GM13976 (cell line): ENCODE measurements around the gene TECTA.
"Not testable (repeated sequence)": the region's sequence is repeated elsewhere in the genome, so short reads cannot be mapped to it uniquely, and the experiment has no call there.

Experiments used
- DNase-seq: peaks from one replicate; pipeline ENCODE4 v3.0.0; 2012; ENCODE audit warnings: low spot score
- in situ Hi-C: fragments of 300-500 bp; cut with MboI; formaldehyde crosslinking; loops from one replicate; pipeline ENCODE4 v1.12.0; 2022; ENCODE audit warnings: low sequenced_read_pairs, mixed read lengths, inconsistent platforms; ENCODE audit not compliant: unreplicated experiment
- TF ChIP-seq, protein P1 (sequence below): IDR thresholded peaks from 2 replicates; pipeline ENCODE4 v1.5.1; 2012; ENCODE audit warnings: borderline replicate concordance, mild to moderate bottlenecking; ENCODE audit not compliant: insufficient read depth; ENCODE audit errors: extremely low read depth, missing control alignments, control extremely low read depth

TECTA gene

DNA sequence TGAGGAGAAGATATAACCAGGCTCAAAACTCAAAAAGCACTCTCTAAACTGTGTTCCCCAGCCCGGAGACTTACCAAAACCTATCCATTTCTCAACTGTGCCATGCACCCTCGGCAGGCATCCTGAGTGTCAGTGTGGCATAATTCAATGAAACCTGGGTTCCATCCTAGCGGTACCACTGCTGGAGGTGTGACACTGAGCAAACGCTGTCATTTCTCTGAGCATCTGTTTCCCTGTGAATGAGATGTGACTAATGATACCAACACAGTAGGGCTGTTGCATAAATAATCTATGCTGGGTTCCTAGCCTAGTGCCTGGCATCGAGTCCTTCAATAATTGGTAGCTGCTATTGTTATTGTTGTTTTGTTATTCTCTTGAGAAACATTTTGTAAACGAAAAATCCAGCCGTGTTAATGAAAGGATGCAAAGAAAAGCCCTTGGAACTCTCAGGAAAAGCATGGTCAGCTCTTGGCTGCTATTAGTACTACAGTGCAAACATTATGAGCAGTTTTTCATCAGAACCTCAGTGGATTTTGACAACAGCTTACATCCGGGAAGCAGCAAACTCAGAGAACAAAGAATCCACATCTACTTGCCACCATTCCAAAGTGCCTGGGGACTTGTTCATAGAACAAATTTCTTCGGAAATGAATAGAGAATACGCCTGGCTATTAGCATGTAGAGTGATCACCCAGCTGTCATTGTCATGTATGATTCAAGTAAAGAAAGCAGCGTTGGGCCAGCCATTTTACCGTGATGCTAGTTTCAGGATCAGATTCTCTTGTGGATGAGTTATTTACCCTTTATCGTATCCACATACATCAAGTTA lies 53.7 kb downstream of the TECTA start:
- TF ChIP-seq, protein P1, sequence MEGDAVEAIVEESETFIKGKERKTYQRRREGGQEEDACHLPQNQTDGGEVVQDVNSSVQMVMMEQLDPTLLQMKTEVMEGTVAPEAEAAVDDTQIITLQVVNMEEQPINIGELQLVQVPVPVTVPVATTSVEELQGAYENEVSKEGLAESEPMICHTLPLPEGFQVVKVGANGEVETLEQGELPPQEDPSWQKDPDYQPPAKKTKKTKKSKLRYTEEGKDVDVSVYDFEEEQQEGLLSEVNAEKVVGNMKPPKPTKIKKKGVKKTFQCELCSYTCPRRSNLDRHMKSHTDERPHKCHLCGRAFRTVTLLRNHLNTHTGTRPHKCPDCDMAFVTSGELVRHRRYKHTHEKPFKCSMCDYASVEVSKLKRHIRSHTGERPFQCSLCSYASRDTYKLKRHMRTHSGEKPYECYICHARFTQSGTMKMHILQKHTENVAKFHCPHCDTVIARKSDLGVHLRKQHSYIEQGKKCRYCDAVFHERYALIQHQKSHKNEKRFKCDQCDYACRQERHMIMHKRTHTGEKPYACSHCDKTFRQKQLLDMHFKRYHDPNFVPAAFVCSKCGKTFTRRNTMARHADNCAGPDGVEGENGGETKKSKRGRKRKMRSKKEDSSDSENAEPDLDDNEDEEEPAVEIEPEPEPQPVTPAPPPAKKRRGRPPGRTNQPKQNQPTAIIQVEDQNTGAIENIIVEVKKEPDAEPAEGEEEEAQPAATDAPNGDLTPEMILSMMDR: no peak
- in situ Hi-C loops: no loop called here
- DNase-seq: no peak

DNA sequence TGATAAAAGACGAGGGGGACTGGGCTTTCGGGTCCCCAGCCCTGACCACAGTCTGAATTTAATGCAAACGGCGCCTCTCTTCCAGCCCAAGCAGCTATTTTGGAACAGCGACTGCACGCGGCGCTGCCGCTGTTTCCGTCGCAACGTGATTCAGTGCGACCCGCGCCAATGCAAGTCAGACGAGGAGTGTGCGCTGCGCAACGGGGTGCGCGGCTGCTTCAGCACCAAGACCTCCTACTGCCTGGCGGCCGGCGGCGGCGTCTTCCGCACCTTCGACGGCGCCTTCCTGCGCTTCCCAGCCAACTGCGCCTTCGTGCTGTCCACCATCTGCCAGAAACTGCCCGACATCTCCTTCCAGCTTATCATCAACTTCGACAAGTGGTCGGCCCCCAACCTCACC lies 56.7 kb downstream of the TECTA start:
- in situ Hi-C loops: no loop called here
- DNase-seq: no peak
- TF ChIP-seq, protein P1: no peak

DNA sequence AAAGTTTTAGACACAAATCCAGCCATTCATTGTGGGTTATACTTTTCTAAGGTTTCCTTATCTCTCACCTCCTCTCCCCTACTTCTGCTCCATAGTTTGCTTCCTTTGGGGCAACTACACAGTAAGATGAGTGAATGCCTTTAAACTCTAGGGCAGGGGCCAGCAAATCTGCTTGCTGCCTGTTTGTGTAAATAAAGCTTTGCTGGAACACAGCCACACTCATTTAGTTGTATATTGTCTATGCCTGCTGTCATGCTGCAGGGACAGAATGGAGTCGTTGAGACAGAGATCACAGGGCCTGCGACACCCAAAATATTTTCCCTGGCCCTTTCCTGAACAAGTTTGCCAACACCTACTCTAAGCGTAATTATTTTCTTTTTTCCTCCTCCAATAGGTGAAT lies 58.7 kb downstream of the TECTA start:
- no peak for DNase-seq
- TF ChIP-seq, protein P1: no peak
- in situ Hi-C loops: no loop called here

DNA sequence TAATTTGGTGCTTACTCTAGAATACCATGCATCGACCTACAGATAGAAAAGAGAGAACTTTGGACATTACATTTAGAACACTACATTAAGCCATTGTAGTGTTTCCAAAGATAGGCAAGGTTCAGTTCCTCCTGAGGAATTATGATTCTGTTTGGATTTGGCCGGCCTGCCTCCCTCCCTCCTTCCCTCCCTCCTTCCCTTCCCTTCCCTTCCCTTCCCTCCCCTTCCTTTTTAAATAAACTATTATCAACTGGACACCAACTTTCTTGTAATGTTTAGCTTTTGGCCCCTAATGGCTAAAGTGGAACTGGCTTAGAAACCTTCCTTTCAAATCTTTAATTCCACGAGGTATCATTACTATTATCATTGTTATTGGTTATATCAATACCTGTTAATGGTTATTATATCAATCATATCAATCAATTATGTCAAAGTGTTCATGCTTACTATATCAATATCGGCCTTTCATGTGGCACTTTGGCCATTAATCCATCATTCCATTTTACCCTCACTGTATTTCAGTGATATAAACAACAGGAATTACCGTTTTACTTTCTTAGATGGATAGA lies 60.4 kb downstream of the TECTA start:
- in situ Hi-C loops: no loop called here
- DNase-seq: no peak
- TF ChIP-seq, protein P1: no peak

DNA sequence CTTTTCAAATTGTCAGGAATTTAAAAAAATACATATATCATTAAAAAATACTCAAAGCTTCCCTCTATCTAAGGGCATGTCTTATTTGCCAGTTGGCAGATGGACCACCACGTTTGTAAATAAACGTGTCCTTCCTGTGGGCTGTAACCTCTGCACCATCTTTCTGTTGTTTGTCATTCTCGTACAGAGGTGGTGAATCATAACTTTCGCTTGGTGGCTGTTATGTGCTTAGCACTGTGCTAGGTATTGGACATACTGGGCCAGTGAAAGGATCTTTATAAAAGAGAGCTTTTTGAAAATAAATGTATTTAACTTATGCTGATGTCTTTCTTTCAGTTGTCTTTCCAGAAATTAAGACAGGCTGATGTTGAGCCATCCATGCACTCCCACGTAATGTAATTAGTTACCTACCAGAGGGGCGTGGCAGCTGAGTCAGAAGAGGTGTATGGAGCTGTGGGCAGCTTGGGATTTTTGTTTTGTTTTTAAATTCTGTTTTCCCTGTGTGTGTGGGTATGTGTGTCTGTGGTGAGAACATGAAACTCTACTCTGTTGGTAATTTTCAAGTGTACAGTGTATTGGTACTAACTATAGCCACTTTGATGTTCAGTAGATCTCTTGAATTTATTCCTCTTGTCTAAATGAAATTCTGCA lies 62.7 kb downstream of the TECTA start:
- DNase-seq: no peak
- in situ Hi-C loops: no loop called here
- TF ChIP-seq, protein P1: no peak

DNA sequence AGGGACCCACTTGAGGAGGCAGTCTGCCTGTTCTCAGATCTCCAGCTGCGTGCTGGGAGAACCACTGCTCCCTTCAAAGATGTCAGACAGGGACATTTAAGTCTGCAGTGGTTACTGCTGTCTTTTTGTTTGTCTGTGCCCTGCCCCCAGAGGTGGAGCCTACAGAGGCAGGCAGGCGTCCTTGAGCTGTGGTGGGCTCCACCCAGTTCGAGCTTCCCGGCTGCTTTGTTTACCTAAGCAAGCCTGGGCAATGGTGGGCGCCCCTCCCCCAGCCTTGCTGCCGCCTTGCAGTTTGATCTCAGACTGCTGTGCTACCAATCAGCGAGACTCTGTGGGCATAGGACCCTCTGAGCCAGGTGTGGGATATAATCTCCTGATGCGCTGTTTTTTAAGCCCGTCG lies 76.6 kb downstream of the TECTA start:
- DNase-seq: not testable (repeated sequence)
- in situ Hi-C loops: loop anchor here (25.0 kb wide), 1 partner anchor 665 kb away; the partner anchor contains the start of gene GRIK4

DNA sequence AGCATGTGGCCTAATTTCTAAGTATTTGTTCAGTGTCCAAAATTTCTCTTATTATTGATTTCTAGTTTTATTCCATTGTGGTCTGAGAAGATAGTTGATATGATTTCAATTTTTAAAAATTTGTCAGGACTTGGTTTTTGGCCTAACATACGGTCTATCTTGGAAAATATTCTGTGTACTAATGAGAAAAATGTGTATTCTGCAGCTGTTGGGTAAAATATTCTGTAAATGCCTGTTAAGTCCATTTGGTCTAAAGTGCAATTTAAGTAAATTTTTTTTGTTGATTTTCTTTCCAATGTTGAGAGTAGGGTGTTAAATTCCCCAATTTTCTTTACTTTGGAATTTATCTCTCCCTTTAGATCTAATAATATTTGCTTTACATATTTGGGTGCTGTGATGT lies 78.3 kb downstream of the TECTA start:
- no peak for DNase-seq
- TF ChIP-seq, protein P1: no peak
- in situ Hi-C loops: loop anchor here (25.0 kb wide), 1 partner anchor 667 kb away; the partner anchor contains the start of gene GRIK4
